LNCAP (cell line): Measurements from ENCODE around the gene IPO9.

Experiments
- CTCF ChIP-seq: fragments of 450-650 bp; IDR thresholded peaks from 2 replicates; pipeline ENCODE4 v1.5.1; 2017; ENCODE audit warnings: mild to moderate bottlenecking

The IPO9 gene

GRCh38 chr1:201826830-201827229 is 2.1 kb upstream of the IPO9 start:
- TF ChIP-seq CTCF: no peak

DNA sequence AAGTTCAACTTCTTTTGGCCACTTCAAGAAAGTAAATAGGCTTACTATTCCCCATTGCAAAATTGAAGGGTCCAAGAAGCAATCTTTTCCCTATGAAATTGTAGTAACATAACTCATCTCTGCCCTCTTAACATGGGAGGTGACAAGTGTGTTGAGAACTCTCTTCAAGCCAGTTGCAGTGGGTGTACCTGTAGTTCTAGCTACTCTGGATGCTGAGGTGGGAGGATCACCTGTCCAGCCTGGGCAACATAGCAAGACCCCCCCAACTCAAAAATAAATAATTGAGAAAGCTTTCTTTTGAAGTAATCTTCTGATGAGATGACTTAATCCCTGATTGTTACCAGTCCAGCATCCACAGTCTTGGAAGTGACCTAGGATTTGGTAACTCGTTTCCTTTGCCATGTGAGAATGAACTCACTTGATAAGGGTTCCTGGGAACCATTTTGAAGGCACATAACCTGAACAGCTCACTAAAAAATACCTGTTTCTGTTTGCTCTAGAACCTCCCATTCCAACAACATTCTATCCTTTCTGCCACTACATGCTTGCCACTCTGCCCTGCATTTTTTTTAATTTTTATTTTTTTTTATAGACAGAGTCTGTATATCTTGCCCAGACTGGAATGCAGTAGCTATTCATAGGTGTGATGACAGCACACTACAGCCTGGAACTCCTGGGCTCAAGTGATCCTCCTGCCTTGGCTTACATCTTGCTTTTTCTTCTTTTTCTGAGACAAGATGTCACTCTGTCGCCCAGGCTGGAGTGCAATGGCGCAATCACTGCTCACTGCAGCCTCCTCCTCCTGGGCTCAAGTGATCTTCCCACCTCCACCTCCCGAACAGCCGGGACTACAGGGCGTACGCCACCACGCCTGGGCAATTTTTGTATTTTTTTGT is 1.4 kb upstream of the IPO9 start:
- no peak for TF ChIP-seq CTCF

DNA sequence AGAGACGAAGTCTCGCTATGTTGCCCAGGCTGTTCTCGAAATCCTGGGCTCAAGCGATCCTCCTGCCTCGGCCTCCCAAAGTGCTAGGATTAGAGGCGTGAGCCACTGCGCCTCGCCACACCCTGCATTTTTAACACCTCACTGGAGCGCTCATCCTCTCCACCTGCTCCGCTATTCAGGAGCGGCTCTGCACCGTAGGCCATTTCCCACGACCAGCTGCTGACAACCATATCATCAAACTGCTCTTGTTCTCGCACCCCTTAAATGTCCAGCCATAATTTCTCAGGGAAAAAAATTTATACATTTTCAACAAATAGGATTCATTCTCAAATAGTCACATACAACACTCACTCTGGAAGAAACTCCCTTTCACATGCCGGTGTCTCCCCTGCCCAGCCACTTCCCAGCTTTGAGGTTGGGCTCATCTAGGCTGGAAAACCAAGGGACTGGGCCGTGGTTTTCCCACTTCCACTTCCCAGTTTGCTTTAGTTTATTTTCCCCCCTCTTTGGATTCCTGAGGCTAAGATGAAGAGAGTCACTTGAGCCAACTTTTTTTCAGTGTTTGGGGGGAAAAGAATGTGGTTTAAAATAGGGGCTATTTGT is 639 bp upstream of the IPO9 start:
- TF ChIP-seq CTCF: no peak

DNA sequence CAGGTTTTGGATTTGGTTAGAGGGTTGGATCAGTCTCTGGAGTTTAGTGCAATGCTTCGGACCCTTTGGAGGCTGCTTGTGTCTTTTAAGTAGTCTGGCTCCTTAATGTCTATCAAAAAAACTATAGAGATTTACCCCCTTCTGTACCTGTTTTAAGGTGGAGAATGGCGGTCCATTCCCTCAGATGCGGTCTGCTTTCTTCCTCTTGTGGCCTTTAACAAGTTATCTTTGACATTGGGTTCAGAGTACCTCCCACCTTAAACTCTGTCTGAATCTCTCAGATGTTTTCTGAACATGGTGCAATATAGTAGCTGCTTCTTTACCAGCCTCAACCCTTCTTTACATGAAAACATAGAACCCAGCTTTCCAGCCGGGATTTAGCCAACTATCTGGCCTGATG is 2.4 kb downstream of the IPO9 start:
- TF ChIP-seq CTCF: no peak

- TF ChIP-seq CTCF: no peak
Measured at GRCh38 chr1:201834621-201835020, 5.7 kb downstream of the IPO9 start.

GRCh38 chr1:201838381-201838780 is 9.4 kb downstream of the IPO9 start:
- TF ChIP-seq CTCF: no peak

- no peak for TF ChIP-seq CTCF
Measured at GRCh38 chr1:201840055-201840454, 11.1 kb downstream of the IPO9 start.
